Hepatic stellate cell (primary cell): Measurements from ENCODE around the gene L3MBTL3.
"Not testable (repeated sequence)": the region's sequence is repeated elsewhere in the genome, so short reads cannot be mapped to it uniquely, and the experiment has no call there.

Source experiments
- DNase-seq: peaks from one replicate; pipeline ENCODE4 v3.0.0; 2011; ENCODE audit warnings: low spot score

L3MBTL3 gene

DNA sequence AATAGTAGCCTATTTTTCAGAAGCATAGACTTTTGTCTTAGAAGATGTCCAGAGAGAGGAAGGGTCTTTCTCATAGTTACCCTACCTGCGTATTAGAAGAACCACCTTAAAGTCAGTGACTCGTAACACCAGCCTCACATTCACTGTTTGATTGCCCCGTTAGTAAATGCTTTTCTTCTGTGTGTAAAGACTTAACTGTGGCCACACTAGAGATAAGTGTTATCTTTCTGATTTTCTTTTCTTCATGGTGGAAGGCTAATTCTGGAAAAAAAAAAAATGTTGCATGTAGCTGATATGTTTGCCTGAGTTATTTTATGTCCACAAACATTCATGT, 120.5 kb downstream of the L3MBTL3 start:
- no peak for DNase-seq

DNA sequence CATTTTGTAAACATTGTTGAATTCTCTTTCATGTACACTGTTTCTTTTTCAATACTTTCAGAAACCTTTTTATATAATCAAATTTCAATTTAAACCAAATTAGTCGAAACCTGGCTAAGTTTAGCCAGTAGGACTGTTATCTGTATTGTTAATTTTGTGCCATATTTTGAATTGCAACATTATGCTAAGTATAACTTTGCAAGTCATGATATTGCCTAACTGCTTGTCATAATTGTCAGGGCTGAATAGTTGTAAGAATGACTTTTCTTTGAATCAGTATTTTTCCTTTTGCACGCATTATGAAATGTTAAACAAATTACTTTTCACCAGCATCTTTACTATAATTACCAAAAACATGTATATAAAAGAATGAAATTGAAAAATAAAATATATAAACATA, 121.7 kb downstream of the L3MBTL3 start:
- DNase-seq: no peak

DNA sequence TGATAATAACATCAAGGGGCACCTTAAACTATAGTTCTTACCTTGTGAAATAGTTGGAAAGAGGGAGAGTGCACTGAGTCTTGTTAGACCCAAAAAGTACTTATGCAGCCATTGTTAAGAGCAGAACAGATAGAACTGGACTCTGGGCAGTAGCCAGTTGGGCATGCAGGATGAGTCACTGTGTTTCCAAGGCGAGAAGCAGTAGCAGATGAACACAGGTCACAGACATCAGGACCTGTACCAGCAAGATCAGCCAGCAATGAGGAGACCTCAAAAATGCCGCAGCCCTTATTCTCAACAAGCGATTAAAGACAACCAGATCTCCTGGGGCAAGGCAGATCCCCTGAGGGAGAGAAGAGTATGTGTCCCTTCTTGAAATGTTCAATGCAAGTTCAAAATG, 125.3 kb downstream of the L3MBTL3 start:
- DNase-seq: peak; percentile 11

DNA sequence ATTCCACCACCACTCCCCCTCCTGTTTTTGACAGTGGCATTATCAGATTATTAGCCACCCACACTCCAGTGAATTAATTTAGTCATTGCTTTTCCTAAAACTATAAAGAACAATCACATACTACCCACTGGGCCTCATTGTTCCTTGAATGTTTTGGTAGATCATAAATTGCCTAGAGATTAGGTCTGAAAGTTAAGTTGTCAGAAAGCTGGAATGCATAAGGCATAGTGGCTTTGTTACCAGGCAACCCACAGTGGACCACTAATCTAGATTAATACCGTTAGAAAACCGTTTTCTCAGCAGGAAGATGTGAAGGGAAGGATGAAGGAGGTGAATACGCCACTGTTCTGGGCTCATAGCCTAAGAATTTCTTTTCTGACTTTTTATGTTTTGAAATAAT, 128.7 kb downstream of the L3MBTL3 start:
- no peak for DNase-seq

DNA sequence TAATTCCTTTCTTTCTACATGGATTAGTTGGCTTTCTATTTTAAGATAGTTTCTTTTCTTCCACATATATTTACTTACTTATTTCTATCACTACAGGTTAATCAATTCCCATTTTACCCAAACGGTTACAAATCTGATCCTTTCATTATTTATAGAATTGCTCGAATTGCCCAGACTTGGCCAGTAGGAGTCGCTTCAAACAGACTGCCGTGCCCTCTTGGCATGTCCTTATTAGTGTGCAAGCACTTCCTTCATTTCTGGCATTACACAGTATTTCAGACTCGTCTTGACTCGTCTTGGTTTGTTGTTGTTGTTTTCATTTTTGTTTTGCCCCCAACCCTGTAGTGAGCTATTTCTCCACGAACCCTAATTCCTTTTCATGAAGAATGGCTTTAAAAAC, 129.8 kb downstream of the L3MBTL3 start:
- DNase-seq: no peak

DNA sequence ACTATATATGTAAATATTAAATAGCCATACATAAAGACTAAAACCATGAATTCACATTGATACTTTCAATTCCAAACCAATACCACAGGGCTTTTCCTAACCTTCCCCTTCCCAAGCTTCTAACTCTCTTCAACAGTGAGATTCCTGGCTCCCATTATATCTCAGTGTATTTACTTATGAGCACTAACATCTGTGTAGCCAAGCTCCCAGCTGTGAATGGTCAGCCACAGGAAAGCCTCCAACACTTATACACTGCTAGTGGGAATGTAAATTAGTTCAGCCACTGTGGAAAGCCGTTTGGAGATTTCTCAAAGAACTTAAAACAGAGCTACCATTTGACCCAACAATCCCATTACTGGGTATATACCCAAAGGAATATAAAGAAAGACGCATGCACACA, 130.6 kb downstream of the L3MBTL3 start:
- DNase-seq: not testable (repeated sequence)

DNA sequence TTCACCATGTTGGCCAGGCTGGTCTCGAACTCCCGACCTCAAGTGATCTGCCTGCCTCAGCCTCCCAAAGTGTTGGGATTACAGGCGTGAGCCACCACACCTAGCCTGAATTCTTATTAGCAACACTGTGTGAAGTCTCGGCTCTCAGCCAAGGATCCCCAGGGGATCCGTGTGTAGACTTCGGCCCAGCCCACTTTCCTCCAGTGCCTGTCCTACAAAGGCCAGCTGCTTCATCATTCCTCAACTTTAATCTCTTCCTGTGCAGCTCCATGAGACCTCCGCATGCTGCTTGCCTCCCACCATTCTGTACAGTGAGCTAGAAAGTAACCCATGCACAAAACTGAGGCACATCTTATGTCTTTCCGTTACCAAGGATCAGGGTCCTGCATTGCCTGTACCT, 132.5 kb downstream of the L3MBTL3 start:
- no peak for DNase-seq

DNA sequence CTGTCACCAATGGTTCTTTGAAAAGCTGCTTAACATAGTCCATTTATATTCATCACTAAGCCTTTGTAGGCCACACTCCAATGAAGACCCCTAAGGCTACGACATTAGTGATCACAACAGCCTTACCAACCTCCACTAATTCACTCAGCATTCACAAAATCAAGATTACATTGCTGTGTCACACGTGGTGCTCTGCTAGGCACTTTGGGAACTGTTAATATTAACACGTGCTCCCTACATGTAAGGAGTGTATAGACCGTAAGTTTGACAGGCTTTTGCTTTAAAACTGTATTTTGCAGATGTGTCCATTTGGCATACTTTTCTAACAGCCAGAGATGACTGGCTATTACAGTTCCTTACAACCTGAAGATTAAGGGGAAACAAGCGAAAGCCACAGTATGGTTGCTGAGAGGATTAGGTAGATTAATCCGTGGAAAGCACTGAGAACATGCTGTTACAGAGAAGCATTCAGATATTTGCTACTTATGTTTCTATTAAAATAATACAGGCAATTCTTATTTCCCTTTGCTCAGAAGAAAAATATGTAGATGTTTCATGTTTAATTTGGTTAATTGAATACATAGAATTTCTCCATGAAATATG, 134.6 kb downstream of the L3MBTL3 start:
- no peak for DNase-seq

DNA sequence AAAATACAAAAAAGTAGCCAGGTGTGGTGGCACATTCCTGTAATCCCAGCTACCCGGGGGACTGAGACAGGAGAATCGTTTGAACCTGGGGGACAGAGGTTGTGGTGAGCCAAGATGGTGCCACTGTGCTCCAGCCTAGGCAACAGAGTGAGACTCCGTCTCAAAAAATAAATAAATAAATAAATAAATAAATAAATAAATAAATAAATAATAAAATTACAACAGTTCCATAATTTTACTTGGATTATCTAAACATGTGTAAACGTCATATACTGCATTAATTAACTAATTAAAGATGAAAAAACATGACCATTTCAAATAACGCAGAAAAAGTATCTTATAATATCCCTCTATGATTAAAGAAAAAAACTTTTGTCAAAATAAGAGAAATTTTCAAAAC, 138.5 kb downstream of the L3MBTL3 start:
- DNase-seq: no peak

DNA sequence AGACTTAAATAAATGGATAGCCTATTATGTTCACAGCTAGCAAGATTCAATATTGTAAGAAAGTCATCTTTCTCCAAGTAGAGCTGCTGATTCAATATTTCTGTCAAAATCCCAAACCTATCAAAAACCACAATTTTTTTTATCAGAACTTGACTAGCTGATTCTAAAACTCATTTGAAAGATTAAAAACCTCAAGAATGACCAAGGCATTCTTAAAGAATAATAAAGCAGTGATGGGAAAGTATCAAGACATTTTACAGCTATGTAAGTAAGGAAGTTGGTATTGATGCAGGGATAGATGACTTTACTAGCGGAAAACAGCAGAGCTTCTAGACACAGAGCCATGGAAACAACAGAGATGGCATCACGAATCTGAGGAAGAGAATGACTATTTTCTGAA, 139.7 kb downstream of the L3MBTL3 start:
- DNase-seq: no peak

DNA sequence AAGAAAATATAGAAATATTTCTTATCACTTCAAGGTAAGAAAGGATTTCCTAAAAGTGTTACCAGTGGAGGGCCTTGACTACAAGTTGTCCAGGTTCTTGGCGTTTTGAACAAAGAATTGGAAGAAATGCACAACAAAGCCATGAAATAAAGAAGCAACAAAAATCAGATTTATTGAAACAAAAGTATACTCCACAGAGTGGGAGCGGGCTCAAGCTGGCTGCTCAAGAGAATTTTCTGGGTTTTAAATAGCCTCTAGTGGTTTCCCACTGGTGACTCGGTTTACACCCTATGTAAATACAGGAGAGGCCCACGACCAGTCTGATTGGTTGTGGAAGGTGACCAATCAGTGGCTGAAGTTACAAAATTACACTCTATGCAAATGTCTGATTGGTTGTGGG, 140.2 kb downstream of the L3MBTL3 start:
- DNase-seq: no peak

DNA sequence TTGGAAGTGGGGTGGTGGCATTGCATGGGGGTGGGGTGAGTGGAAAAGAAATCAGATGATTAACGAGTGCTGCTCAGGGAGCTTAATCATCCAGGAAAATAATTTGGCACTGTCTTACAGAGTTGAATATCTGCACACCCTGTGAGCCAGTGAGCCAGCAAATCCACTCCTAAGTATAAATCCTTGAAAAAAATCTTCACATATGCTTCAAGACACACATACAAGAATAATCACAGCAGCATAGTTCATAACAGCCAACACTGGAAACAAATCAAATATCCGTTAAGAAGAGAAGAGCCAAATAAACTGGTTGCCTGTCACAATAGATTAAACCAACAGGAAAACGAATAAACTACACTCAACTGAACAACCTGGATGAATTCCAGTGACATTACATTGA, 141.6 kb downstream of the L3MBTL3 start:
- DNase-seq: no peak

DNA sequence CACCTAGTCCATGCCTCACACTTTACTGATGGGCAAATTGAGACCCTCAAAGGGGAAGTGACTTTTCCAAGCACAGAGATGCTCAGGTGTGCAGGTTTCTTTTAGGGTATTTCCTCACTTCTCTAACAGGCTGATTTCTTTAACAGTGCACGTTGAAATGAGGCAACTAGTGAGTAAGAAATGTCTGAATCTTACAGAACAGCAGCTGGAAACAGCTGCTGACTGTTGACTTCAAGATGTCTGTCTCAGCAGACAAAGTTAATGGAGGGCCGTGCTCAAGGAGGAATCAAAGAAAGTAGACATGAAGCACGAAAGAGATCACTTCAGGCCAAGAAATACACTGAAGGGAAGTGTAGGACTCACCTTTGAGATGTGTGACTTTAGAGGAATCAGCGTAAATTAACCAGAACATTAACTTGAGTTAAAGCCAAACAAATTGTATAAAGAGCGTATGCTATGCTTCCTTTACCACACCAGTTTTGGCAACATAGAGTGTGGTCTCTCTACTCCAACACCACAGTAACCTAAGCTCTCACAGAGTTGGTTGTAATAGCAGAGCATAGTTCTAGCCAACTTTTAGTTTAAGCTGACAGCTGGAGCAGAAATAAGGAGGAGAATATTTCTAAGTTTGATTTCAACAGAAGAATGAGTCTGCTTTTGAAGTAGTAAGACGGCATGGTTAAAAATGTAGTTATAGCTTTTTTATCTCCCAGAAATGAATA, 143.5 kb downstream of the L3MBTL3 start:
- DNase-seq: no peak

DNA sequence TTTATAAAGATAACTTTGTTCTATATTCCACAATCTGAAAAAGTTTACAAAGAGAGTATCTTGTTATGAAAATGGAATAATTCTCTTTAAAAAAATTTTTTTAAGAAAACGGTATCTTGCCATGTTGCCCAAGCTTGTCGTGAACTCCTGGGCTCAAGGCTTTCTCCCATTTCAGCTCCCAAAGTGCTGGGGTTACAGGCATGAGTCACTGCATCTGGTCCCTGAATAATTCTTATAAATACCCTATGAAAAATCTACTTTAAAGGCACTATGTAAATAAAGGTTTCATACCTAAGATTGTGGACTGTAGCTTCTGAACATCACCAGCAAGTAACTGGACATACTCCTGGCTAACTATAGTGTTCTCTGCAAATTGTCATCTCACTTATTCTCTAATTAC, 144.0 kb downstream of the L3MBTL3 start:
- no peak for DNase-seq

DNA sequence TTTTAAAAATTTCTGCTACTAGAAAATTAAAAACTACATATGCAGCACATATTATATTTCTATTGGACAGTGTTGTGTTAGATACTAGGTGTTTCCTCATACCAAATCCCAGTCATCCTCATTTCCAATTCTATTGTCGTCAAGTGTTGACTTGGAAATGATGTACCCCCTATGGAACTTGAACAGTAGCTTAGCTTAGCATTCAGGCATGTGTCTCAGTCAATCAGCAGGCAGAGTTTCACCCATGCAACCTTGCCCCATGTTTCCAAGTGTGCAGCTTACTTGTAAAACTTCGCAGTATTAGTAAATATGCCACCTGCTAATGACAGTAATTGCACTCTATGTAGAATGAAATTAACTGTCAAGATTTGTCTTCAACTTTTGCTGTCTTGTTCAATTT, 144.9 kb downstream of the L3MBTL3 start:
- DNase-seq: no peak

DNA sequence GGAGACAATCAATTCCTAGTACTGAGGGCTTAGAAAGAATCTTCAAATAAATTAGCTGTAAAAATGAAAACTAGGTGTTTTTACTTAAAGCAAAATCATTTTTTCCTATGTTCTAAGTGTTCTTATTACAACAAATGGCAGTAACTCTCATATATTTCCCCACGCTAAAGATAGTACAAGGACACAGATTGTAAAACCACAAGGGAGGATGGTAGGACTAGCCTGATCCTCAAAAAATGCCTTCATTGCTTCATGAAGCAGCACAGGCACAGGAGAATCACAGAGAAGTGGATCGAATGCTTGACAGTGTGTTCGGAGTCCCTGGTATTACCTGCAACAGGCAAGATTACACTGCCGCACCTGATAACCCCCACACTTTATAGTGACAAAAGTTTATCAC, 145.9 kb downstream of the L3MBTL3 start:
- DNase-seq: no peak

DNA sequence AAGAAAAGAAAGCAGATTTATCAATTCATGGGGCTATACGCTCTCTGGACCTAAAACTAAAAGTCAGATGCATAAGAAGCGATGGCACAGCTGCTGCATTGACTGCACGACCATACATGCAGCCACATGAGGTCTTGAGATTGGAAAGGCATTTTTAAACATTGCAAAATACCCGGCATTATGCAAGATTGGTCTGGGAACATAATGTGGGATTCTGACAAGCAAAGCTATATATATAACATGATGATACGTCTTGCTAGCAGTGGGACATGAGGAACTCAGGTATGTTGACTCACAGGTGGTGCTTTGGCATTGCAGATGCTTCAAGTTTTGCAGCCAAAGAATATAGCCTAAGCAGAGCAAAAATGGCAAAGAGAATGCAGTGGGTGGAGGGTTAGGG, 149.3 kb downstream of the L3MBTL3 start:
- no peak for DNase-seq

DNA sequence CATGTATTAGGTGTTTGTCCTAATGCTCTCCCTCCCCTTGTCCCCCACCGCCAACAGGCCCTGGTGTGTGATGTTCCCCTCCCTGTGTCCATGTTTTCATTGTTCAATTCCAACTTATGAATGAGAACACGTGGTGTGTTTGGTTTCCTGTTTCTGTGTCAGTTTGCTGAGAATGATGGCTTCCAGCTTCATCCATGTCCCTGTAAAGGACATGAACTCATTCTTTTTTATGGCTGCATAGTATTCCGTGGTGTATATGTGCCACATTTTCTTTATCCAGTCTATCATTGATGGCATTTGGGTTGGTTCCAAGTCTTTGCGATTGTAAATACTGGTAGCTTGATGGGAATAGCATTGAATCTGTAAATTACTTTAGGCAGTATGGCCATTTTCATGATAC, 151.8 kb downstream of the L3MBTL3 start:
- DNase-seq: not testable (repeated sequence)

DNA sequence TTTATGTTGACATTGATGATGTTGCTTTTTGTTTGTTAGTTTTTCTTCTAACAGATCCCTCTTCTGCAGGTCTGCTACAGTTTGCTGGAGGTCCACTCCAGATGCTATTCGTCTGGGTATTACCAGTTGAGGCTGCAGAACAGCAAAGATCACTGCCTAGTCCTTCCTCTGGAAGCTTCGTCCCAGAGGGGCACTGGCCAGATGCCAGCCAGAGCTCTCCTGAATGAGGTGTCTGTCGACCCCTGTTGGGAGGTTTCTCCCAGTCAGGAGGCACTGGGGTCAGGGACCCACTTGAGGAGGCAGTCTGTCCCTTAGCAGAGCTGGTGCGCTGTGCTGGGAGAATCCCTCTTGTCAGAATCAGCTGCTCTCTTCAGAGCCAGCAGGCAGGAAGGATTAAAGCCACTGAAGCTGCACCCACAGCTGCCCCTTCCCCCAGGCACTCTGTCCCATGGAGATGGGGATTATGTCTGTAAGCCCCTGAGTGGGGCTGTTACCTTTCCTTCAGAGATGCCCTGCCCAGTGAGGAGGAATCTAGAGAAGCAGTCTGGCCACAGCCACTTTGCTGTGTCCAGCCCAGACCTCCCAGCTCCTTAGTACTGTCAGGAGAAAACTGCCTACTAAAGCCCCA, 155.1 kb downstream of the L3MBTL3 start:
- not testable (repeated sequence) for DNase-seq

DNA sequence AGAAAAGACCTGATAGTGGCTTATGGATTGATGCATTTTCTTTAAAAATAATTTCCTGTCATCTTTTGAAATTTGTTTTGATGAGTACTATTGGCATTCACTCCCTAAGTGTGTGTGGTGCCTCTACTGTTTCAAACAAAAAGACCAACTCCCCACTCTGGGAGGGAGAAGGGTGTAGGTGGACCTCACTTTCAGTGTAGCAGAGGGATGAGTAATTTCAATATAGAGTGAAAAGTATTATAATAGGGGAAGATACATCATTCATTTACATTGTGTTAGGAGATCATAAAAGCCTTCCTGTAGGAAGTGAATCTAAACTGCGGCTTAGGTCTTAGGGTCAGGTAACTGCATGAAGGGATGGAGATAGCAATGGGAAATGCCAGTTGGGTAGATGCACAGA, 158.0 kb downstream of the L3MBTL3 start:
- DNase-seq: no peak

DNA sequence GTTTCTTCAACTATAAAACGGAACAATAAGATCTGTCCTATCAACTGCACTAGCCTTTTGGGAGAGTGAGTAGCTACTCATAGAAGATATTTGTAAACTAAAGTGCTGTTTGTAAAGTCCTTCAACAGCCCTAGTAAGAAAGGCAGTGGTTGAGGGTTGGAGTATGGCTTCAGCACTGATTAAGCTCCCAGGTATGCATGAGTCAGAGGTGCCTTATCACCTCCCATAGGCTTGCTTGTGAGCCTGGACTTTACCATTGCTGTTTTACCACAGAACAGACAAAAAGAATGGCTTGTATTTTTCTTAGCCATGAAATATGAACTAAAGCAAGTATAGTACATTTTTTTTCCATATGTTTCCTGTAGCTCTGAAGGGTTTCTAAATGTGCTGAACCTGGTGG, 160.3 kb downstream of the L3MBTL3 start:
- DNase-seq: peak; percentile 72

DNA sequence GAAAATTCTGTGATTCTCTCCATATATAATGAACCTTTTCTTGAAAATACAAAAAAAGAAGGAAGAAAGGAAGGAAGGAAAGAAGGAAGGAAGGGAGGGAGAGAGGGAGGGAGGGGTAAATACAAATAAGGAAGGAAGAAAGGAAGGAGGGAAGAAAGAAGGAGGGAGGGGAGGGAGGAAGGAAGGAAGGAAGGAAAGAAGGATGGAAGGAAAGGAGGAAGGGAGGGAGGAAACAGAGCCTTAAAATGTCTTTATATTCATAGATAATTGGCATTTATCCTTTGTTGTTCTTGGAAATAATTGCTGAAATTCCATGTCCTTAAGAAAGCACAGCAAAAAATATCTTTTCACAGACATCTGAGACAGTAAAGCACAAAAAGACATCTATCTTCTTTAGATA, 164.1 kb downstream of the L3MBTL3 start:
- no peak for DNase-seq

DNA sequence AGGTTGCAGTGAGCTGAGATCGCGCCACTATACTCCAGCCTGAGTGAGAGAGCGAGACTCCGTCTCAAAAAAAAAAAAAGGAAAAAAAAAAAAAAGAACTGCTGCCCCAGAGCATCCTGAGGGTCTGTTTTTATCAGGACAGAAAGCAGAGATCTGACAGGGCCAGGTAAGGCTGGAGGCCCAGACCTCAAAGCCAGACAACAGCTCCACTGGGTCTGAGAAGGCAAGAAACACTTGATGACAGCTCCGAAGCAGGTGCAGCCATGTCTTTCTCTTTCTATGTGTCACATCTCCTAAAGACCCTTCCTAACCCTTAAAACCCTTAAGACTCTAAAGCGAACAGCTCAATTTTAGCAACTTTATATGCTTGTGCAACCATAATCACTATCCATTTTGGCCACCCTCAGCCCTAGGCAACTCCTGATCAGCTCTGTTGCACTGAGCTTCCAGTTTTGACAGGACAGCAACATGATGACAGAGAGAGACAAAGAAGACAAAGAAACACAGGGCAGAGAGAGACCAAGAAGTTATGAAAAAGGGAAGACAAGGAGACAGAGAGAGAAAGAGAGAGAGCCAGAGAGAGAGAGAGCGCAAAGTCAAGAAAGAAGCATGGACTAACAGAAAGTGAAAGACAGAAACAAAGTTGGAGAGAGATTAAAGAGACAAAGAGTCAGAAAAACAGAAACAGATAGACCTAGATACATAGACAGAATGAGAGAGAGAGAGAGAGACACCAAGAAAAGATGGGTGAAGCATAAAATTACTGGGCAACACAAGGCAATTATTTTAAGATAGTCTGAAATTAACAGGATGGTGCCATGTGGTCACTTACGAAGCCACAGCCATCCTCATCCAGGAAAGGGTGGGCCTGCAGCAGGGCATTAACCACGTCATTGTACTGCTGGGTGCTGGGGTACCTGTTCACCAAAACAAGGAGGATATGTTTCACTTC, 165.2 kb downstream of the L3MBTL3 start:
- no peak for DNase-seq
